ENCODE data around the gene AFF3.

The AFF3 gene

DNA sequence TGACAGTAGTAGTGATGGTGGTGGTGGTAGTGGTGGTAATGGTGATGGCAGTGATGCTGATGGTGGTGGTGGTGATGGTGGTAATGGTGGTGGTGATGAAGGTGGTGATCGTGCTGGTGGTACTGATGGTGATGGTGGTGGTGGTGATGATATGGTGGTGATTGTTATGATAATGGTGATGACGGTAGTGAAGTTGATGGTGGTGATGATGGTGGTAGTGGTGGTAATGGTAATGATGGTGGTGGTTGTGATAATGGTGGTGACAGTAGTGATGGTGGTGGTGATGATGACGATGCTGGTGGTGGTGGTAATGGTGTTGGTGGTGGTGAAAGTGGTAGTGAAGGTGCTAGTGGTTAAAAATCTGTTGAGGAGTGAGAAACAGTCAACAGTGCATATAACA is 125.6 kb downstream of the AFF3 start:
- in situ Hi-C loops (cut with MboI; ENCODE audit: low sequenced_read_pairs, unreplicated experiment): no loop called here
- TF ChIP-seq, protein P1, sequence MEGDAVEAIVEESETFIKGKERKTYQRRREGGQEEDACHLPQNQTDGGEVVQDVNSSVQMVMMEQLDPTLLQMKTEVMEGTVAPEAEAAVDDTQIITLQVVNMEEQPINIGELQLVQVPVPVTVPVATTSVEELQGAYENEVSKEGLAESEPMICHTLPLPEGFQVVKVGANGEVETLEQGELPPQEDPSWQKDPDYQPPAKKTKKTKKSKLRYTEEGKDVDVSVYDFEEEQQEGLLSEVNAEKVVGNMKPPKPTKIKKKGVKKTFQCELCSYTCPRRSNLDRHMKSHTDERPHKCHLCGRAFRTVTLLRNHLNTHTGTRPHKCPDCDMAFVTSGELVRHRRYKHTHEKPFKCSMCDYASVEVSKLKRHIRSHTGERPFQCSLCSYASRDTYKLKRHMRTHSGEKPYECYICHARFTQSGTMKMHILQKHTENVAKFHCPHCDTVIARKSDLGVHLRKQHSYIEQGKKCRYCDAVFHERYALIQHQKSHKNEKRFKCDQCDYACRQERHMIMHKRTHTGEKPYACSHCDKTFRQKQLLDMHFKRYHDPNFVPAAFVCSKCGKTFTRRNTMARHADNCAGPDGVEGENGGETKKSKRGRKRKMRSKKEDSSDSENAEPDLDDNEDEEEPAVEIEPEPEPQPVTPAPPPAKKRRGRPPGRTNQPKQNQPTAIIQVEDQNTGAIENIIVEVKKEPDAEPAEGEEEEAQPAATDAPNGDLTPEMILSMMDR (IDR thresholded peaks at IDR 0.05; ENCODE audit: borderline replicate concordance, control extremely low read depth, extremely low read depth, insufficient read depth, missing control alignments): no peak
- no peak for DNase-seq (ENCODE audit: low spot score)

DNA sequence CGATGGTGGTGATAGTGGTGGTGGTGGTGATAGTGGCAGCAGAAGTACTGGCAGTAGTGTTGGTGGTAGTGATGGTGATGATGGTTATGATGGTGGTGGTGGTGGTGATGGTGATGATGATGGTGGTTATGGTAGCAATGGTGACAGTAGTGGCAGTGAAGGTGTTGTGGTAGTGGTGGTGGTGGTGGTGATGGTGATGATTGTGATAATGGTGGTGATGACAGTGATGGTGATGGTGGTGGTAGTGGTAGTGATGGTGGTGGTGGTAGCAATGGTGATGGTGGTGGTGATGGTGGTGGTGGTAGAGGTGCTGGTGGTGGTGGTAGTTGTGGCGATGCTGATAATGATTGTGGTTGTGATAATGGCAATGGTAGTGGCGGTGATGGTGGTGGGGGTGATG is 126.5 kb downstream of the AFF3 start:
- no peak for DNase-seq (ENCODE audit: low spot score)
- TF ChIP-seq, protein P1 (IDR thresholded peaks at IDR 0.05; ENCODE audit: borderline replicate concordance, control extremely low read depth, extremely low read depth, insufficient read depth, missing control alignments): no peak
- in situ Hi-C loops (cut with MboI; ENCODE audit: low sequenced_read_pairs, unreplicated experiment): no loop called here

DNA sequence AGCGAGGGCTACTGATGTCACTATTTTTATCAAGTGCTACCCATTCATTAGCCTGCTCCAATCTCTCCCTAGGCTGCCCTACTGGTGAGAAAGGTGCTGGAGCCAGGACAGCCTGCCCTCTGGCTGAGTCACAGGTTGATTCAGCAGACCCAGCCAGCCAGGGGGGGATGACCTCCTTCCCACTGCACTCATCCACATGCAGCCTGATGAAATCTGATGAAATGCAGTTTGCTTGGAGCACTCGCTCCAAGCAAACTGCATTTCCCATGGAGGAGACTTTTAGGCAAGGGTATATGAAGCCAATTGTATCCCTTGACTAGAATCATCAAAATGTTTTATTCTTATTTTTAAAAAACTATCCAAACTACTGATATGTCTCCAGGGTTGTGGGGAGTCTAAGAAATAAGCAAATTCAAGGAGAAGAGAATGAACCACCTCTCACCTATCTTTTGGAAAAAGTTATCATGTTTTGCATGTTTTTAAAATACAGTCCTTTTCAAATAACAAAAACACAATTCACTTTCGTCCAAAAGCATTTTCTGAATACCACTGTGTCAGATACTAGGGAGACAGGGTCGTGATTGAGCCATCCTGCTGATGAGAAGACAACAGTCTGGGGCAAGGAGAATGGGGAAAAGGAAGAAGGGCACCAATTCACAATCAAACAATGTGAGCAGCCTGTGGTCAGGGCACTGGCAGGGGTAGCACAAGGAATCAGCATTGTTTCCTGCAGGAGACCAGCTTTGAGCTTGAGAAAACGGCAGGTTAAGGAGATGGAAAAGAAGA is 128.3 kb downstream of the AFF3 start:
- TF ChIP-seq, protein P1 (IDR thresholded peaks at IDR 0.05; ENCODE audit: borderline replicate concordance, control extremely low read depth, extremely low read depth, insufficient read depth, missing control alignments): no peak
- no peak for DNase-seq (ENCODE audit: low spot score)
- in situ Hi-C loops (cut with MboI; ENCODE audit: low sequenced_read_pairs, unreplicated experiment): no loop called here

DNA sequence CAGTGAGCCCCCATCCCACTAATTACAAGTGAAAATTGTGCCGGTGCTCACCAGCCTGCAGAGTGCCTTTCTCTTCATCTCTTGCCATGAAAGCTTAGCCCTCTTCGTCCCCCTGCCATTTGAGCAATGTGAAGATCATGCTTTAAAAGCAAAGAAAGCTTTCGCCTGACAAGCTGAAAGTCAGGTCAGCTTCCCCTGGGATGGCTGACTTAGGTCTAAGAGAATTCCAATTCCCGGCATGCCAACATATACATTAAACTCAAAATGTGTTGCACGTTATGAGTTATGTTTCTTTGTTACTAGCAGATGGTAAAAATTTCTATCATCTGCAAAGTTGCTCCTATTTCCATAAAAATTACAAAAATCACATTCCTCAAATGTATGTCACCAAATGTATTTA is 129.8 kb downstream of the AFF3 start:
- TF ChIP-seq, protein P1 (IDR thresholded peaks at IDR 0.05; ENCODE audit: borderline replicate concordance, control extremely low read depth, extremely low read depth, insufficient read depth, missing control alignments): no peak
- no peak for DNase-seq (ENCODE audit: low spot score)
- in situ Hi-C loops (cut with MboI; ENCODE audit: low sequenced_read_pairs, unreplicated experiment): no loop called here

DNA sequence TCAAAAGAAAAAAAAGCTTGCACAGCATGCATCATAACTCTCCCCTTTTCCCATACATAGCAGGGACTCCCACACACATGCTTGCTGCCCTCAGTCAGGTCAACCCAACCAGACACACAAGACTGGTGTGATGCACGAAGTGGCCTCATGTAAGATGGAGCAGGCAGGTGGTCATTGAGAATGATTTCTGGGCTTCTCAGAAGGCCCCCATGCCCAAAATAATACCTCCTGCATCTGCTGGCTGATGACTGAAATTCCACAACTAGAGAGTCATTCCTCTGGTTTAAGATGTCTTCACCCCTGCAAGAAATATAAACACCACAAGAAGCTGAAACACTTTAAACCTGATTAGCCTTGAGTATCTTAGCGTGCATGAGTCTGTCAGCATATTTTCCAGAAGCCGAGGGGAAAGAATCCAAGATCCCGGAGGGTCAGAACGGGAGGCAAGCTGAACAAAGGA is 131.1 kb downstream of the AFF3 start:
- in situ Hi-C loops (cut with MboI; ENCODE audit: low sequenced_read_pairs, unreplicated experiment): no loop called here
- TF ChIP-seq, protein P1 (IDR thresholded peaks at IDR 0.05; ENCODE audit: borderline replicate concordance, control extremely low read depth, extremely low read depth, insufficient read depth, missing control alignments): no peak
- no peak for DNase-seq (ENCODE audit: low spot score)

DNA sequence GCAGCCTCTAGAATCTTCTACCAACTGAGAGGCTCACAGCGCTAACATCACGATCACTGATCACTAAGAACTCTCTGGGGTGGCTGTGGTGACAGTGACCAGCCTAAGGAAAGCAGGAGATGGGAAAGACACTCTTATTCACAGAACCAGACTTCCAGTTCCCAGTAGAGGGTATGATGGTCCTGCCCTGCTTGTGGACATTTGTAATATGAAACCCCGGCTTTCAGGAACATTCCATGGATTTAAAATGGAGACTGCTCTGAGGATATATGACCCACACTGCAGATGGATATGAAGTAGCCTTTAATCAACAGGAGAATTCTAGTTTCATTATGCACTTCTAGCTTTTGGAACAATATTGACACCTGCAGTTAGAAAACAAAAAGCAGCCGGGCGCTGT is 131.8 kb downstream of the AFF3 start:
- in situ Hi-C loops (cut with MboI; ENCODE audit: low sequenced_read_pairs, unreplicated experiment): no loop called here
- DNase-seq (ENCODE audit: low spot score): no peak
- TF ChIP-seq, protein P1 (IDR thresholded peaks at IDR 0.05; ENCODE audit: borderline replicate concordance, control extremely low read depth, extremely low read depth, insufficient read depth, missing control alignments): no peak

All from GM13976 (cell line).